ENCODE data around the gene TMEM131.

DNA sequence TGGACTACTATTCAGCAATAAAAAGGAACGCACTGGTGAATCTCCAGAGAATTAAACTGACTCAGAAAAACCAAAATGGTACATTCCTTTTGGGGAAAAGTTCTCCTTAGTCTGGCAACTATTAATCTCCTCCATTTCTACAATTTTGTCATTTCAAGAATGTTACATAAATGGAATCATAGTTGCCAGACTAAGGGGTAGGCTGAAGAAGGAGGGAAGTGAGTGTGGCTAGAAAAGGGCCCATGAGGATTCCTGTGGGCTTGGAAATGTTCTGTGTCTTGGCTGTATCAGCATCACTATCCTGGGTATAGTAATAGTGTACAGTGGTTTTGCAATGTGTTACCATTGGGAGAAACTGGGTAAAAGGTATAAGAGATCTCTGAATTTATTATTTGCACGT, 209.9 kb downstream of the TMEM131 start:
- no peak for TF ChIP-seq HOXA7 (CRISPR knock-in tag; IDR thresholded peaks at IDR 0.05; ENCODE audit: borderline replicate concordance)
- TF ChIP-seq, protein P1, sequence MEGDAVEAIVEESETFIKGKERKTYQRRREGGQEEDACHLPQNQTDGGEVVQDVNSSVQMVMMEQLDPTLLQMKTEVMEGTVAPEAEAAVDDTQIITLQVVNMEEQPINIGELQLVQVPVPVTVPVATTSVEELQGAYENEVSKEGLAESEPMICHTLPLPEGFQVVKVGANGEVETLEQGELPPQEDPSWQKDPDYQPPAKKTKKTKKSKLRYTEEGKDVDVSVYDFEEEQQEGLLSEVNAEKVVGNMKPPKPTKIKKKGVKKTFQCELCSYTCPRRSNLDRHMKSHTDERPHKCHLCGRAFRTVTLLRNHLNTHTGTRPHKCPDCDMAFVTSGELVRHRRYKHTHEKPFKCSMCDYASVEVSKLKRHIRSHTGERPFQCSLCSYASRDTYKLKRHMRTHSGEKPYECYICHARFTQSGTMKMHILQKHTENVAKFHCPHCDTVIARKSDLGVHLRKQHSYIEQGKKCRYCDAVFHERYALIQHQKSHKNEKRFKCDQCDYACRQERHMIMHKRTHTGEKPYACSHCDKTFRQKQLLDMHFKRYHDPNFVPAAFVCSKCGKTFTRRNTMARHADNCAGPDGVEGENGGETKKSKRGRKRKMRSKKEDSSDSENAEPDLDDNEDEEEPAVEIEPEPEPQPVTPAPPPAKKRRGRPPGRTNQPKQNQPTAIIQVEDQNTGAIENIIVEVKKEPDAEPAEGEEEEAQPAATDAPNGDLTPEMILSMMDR (tag by site-specific recombination; IDR thresholded peaks at IDR 0.05): no peak
- no peak for TF ChIP-seq ZNF19 (tag by site-specific recombination; IDR thresholded peaks at IDR 0.05; ENCODE audit: low read depth)
- TF ChIP-seq, protein P2, sequence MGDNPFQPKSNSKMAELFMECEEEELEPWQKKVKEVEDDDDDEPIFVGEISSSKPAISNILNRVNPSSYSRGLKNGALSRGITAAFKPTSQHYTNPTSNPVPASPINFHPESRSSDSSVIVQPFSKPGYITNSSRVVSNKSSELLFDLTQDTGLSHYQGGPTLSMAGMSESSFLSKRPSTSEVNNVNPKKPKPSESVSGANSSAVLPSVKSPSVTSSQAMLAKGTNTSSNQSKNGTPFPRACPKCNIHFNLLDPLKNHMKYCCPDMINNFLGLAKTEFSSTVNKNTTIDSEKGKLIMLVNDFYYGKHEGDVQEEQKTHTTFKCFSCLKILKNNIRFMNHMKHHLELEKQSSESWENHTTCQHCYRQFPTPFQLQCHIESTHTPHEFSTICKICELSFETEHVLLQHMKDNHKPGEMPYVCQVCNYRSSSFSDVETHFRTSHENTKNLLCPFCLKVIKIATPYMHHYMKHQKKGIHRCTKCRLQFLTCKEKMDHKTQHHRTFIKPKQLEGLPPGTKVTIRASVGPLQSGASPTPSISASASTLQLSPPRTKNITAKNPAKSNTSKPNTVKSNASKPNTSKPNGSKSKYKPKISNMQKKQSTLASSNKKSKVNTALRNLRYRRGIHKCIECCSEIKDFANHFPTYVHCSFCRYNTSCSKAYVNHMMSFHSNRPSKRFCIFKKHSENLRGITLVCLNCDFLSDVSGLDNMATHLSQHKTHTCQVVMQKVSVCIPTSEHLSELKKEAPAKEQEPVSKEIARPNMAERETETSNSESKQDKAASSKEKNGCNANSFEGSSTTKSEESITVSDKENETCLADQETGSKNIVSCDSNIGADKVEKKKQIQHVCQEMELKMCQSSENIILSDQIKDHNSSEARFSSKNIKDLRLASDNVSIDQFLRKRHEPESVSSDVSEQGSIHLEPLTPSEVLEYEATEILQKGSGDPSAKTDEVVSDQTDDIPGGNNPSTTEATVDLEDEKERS (tag by site-specific recombination; IDR thresholded peaks at IDR 0.05): no peak
- TF ChIP-seq, protein P3, sequence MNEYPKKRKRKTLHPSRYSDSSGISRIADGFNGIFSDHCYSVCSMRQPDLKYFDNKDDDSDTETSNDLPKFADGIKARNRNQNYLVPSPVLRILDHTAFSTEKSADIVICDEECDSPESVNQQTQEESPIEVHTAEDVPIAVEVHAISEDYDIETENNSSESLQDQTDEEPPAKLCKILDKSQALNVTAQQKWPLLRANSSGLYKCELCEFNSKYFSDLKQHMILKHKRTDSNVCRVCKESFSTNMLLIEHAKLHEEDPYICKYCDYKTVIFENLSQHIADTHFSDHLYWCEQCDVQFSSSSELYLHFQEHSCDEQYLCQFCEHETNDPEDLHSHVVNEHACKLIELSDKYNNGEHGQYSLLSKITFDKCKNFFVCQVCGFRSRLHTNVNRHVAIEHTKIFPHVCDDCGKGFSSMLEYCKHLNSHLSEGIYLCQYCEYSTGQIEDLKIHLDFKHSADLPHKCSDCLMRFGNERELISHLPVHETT (tag by site-specific recombination; IDR thresholded peaks at IDR 0.05): no peak
- TF ChIP-seq ZNF416 (tag by site-specific recombination; IDR thresholded peaks at IDR 0.05): no peak
- TF ChIP-seq ZBTB1 (tag by site-specific recombination; IDR thresholded peaks at IDR 0.05): no peak
- TF ChIP-seq SP3 (tag by site-specific recombination; IDR thresholded peaks at IDR 0.05): no peak
- no peak for TF ChIP-seq ZNF211 (tag by site-specific recombination; IDR thresholded peaks at IDR 0.05; ENCODE audit: low read depth)
- TF ChIP-seq, protein P4, sequence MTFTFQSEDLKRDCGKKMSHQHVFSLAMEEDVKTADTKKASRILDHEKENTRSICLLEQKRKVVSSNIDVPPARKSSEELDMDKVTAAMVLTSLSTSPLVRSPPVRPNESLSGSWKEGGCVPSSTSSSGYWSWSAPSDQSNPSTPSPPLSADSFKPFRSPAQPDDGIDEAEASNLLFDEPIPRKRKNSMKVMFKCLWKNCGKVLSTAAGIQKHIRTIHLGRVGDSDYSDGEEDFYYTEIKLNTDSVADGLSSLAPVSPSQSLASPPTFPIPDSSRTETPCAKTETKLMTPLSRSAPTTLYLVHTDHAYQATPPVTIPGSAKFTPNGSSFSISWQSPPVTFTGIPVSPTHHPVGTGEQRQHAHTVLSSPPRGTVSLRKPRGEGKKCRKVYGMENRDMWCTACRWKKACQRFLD (tag by site-specific recombination; IDR thresholded peaks at IDR 0.05): no peak

Measured in HEK293 (cell line).